ENCODE measurements around the gene MYO5B.

- TF ChIP-seq CTCF (IDR thresholded peaks at IDR 0.05 in 4 of 5, conservative IDR thresholded peaks at IDR 0.05 in 1 of 5) (no peak), POLR2A (IDR thresholded peaks at IDR 0.05) (no peak)
Measured at GRCh38 chr18:50183556-50183955, 11.4 kb downstream of the MYO5B start.
